Myocyte (in vitro differentiated cells): ENCODE measurements around the gene MPP3. TPM values are rescaled to one million over a fixed set of nuclear protein-coding genes. Genes with fewer than 3 reads are reported as not detected.
A peak's percentile ranks its signal among the peaks of the same experiment; 100 is the strongest.
"Not testable (repeated sequence)": the region's sequence is repeated elsewhere in the genome, so short reads cannot be mapped to it uniquely, and the experiment has no call there.

Experiments used
- DNase-seq: peaks from one replicate; pipeline ENCODE4 v3.0.0-alpha.2; 2012; ENCODE audit warnings: low read depth
- polyA plus RNA-seq: library from polyadenylated mRNA; unstranded; fragments of >200 nt; gene quantifications from one replicate; pipeline ENCODE4 v1.2.1, GENCODE V29; 2012; ENCODE audit warnings: missing spikeins
- total RNA-seq: library from RNA; depleted of rRNA; stranded (reverse); fragments of >200 nt; gene quantifications from 2 replicates; pipeline ENCODE4 v1.2.3, GENCODE V29; 2014

MPP3 gene, protein sequence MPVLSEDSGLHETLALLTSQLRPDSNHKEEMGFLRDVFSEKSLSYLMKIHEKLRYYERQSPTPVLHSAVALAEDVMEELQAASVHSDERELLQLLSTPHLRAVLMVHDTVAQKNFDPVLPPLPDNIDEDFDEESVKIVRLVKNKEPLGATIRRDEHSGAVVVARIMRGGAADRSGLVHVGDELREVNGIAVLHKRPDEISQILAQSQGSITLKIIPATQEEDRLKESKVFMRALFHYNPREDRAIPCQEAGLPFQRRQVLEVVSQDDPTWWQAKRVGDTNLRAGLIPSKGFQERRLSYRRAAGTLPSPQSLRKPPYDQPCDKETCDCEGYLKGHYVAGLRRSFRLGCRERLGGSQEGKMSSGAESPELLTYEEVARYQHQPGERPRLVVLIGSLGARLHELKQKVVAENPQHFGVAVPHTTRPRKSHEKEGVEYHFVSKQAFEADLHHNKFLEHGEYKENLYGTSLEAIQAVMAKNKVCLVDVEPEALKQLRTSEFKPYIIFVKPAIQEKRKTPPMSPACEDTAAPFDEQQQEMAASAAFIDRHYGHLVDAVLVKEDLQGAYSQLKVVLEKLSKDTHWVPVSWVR
- total RNA-seq, result 5.4 and 5.5 TPM in 2 replicates
- 4.2 TPM for polyA plus RNA-seq

DNA sequence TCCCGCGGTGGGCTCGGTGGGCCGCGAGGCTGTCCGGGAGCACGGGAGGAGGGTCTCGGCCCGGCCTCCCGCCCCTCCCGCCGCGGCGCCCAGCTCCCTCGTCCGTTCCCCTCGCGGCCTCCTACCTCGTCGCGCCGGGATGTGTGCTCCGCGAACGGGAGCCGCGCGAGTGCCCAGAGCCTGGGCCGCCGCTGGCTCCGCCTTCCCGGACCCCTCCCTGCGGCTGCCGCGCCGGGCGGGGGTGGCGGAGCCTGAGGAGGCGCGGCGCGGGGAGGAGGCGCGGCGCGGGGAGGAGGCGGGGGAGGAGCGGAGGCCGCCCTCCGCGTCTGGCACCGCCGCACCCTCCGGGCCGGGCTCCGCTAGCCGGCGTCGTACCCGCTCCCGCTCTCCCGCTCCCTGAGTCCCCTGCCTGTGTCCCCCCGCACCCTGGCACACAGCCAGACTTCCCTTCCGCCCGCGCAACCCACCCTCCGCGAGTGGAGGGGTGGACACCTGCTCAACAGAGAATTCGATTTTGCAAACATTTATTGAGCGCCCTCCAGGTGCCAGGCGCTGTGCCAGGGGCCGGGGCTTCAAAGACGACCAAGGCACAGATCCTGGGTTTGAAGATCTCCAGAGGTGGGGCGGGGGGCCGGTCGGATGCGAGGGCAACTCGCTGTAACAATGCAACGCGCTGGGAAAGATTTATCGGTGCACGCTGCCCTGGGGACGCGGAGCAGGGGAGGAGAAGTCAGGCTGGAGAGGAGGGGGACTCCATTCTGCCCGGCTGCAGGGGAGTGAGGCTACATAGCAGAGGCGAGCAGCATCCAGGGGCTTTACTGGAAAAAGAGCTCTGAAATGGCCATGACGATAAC lies at the start of gene MPP3:
TSS of gene MPP3 (minus strand) at position 171 of the 854 bp plus-strand sequence. CDS start 1,240 bp downstream, outside the sequence.
- peak; percentile 75 for DNase-seq

DNA sequence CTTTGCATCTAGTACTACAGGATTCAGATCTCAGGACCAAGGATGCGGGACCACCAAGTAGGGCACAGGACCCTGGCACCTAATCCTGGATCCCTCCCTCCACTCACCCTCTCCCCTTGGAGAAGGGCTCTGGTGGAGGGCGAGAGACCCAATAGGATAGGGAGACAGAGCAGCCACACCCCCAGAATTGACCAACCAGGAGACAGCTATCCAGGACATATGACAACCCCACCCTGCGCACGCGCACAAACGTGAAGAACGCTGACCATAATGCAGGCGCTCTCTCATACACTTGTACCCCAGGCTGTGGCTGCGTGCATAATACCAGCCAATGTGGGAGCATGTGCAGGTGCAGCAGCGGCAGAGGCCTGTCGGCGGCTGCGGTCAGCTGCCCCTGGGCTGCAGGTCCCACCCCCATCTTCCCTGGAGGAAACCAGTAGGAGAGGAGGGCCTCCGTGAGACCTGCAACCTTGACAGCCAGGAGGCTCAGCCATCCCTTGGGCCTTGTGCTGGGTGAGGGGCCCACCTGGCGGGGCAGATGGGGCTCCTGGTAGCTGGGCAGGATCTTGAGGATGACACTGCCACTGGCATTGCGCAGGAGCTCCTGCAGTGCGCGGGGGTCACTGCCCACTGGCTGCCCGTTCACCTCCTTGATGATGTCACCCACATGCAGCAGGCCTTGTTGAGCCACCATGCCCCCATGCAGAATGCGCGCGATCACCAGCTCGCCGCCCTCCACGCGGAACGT lies 49.0 kb upstream of the MPP3 start:
- no peak for DNase-seq

DNA sequence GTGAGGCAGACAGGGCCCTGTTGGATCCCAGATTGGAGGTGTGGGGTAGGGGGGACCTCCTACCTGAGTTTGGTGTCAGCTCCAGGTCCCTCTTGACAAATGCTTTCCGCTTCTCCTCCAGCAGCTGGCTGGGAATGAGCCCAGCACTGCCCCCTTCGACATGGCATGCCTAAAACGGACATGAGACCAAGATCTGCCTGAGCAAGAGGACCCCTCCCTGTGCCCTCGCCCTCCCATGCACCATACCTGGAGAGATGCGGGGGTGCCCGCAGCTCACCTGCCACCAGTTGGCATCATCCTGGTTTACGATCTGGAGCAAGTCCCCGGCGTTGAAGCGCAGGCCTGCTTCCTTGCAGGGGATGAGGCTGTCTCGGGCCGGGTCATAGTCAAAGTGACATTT lies 48.2 kb upstream of the MPP3 start:
- DNase-seq, result no peak

DNA sequence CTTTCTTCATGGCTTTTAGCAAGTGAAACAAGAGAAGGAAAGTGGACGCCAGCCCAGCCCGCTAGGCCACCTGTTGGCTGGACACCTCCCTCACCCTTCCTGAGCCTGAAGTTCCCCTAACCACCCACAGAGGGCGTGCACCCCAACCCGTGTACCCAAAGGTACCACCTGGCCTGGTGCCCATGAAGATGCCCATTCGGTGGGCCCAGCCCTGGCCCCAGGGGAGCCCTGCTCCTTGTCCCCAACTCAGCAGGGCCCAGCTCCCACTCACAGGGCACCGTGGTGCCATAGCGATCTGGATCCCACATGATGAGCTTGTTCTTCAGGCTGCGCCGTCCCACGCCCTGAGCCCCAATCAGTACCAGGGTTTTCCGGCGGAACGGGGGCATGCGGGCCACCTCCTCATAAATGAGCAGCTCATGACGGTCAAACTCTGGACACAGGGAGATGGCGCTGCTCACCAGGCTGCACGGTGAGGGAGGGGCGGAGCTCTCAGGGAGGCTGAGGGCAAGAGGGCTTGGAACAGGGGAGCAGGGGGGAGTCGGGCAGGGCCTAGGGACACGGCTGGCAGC lies 47.6 kb upstream of the MPP3 start:
- peak; percentile 78 for DNase-seq

DNA sequence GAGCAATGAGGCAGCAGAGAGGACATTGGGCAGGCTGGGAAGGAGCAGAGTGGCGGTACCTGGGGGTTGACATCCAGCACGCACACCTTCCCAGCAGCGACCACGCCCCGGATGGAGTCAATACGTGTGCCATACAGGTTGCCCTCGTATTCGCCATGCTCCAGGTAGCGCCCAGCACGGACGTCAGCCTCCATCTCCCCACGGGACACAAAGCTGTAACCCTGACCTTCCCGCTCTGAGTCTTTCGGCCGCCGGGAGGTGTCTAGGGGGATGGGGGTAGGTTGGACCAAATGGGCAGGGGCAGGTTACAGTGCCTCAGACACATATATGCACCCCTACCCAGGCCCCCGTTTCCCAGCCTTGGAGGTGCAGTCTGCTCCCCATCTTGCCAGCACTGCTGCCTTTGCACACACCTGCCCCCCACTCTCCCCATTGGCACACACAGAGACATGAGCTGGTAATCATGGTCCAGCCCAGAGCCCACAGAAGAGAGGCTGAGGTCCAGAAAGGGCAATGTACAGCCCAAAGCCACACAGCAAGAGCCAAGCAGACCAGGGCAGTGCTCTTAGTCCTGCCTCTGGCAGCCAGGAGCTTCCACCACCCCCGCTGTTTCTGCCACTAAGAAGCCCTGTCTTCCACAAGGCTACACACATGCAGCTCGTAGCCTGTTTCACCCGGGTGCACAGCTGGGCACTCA lies 46.9 kb upstream of the MPP3 start:
- no peak for DNase-seq

DNA sequence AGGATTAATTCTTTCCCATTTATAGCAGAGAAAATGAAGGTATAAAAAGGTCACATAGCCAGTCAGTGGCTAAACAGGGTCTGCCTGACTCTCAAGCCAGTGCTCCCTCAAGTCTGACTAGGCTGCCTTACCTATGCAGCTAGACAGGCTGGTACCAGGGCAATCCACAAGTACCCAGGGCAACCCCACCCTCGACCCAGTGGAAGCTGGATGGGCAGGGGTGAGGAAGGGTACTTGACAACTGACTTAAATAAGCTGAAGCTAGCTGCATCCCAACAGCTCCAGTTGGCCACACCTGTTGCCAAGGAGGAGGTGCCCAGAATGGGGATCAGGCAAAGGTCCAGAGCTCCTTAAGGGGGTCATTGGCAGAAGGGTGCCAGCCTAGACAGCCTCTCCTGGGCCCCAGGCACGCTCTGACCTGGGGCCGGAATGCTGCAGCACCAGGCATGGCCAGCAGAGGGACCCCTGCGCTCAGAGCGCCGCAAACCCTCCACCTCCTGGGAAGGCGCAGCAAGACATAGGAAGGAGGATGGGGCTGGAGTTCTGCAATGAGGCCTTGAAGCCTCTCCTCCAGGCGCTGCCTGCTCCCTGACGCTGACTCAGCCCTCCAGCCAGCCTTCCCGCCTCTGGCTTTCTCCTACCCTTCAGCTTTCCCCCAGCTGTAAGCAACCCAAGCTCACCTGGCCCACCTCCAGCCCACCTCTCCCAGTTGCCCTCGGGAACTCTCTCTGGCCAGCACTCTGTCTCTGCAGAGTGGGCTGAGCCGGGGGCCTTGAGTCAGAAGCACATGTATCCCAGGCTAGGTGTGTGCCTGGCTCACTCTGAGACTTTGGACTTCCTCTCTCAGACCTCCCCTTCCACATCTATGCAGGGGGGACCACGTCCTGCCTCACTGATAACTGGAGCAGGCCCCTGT lies 45.6 kb upstream of the MPP3 start:
- peak; percentile 71 for DNase-seq

DNA sequence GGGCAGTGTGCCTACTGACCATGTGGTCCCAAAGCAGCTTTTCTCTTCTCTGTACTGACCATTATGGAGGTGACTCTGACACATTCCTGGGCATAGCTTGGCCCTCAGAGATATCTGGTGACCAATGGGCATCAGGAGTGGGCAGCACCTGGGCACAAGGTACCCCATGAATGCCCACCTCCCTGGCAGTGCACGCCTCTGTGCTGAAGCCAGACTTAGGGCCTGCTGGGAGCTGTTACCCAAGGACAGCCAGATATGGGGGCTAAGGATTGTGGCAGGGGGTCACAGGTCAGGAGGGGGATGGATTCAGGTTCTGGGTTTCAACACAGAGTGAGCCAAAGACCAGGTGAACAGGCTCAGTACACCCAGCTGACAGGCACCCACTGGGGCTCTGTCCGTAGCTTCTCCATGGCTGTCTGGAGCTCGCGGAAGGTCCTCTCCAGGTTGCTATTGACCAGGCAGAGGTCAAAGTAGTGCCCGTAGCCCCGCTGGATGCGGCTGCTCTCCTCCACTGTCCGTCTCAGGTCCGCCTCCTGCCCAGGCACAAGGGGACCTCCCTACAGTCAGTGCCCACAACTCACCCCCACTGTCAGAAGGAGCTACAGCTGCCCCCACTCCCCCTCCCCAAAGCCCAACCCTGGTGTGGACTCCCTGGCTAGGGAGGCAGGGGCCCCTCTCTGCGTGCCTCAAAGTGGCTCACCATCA lies 44.7 kb upstream of the MPP3 start:
- no peak for DNase-seq

DNA sequence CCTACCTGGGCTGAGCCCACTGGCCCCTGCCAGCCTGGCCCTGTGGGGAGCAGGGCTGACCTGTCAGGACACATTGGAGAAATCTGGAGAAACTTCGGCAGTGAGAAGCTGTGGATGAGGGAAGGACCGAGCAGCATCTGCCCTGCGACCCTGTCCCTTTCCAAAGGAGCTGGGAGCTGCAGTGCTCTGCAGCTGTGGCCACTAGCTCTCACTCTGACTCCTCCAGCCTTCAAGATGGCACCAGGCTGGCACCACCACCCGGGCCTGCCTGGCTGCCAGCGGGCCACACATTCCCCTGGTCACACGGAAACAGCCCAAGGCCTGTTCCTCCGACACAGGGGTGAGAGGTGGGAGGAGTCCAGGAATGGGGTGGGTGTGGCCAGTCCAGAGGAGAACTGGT lies 44.1 kb upstream of the MPP3 start:
- no peak for DNase-seq

DNA sequence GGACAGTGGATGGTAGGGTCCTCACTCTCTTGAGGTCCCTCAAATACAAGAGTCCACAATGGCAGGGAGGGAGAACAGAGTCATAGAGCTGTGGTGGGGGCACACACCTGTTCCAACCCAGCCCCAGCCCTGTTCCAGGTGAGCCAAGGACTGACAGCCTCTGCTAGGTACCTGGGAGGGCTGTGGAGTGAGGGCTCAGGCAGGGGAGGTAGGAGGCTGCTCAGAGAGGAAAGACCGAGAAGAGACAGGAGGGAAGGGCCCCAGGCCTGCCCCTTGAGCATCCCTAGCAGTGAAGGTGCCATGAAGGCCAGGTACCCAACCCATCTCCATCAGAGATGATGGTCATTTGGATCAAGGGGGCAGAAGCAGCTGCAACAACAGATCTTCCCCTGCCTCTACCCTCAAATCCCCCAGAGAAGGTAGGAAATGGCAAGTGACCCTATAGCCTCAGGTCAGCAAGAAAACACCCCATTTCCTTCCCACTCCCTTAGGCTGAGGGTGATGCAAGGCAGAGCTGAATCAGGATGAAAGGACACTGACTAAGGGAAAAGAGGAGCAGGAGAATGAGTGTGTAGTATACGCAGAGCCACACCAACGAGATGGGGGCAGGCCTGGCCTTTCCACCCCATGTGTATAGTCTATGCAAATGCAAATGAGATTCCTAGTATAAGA lies 42.7 kb upstream of the MPP3 start:
- DNase-seq, result no peak

DNA sequence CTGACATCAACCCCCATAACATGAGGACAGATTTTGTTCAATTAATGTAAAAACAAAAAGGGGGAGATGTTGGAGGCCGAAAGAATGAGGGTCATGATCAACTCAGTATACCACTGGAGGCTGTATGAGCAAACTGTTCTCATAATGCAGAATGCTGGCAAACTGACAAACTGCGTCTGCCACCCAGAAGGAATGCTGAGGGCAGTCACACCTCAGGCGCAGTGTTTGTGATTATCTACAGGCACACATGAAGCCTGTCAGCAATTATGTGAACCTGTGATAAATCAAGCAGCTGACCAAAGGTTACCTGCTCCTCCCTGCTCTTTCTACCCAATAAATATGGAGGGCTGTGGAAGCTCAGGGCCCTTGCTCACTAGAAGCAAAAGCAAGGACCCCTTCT lies 41.3 kb upstream of the MPP3 start:
- no peak for DNase-seq

DNA sequence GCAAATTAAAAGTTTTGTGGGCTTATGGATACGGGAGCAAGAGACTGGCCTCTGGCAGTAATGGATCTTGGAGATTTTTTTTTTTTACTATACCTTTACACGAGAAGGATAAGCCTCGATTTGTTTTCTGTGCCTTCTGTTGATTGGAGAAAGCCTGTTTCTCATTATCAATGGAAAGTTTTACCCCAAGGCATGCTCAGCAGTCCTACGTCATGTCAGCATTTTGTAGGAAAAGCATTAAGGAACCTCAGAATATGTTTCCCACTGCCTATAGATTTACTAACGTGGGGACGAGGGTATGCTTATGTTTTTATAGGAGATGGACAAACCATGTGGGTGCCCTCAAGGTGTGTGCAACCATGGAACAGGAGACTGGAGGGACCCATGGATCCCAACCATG lies 40.9 kb upstream of the MPP3 start:
- no peak for DNase-seq

DNA sequence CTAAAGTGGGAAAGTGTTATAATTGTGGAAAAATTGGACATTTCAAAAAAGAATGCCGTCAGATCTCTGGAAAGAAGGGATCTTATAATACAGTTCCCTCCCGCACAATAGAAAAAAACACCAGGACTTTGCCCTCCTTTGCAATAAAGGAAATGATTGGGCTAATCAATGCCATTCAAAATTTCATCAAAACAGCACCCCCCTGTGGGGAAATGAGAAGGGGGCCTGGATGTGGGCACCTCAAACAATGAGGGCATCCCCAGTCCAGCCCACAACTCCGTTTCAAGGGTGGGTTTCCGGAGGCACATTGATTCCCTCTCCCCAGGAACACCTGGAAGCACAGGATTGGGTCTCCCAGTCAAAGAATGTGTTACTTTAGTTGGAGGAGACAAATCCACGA lies 40.1 kb upstream of the MPP3 start:
- DNase-seq, result no peak

DNA sequence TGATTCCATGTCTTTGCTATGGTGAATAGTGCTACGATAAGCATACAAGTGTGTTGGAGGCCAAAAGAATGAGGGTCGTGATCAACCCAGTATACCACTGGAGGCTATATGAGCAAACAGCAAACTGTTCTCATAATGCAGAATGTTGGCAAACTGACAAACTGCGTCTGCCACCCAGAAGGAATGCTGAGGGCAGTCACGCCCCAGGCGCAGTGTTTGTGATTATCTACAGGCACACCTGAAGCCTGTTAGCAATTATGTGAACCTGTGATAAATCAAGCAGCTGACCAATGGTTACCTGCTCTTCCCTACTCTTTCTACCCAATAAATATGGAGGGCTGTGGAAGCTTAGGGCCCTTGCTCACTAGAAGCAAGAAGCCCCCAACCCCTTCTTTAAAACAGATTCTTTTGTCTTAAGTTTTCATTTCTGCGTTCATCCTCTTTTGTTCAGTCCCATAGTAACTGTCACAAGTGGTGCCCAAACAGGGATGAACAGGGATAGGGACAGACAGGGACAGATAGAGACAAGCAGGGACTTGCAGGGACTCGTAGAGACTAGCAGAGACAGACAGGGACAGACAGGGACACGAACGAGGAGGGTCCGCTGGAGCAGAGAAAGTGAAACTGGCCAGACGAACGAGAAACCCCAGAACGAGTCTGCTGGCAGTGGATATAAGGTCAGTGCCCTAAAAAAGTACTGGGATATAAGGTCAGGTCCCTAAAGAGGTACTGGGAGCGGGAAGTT lies 39.2 kb upstream of the MPP3 start:
- DNase-seq, result no peak

DNA sequence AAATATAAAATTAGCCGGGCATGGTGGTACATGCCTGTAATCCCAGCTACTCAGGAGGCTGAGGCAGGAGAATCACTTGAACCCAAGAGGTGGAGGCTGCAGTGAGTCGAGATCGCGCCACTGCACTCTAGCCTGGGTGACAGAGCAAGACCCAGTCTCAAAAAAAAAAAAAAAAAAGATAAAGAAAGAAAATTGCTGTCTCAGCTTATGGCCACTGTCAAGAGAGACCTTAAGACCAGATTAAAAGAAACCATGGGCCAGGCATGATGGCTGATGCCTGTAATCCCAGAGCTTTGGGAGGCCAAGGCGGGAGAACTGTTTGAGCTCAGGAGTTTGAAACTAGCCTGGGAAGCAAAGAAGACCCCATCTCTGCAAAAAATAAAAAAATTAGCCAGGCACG lies 36.1 kb upstream of the MPP3 start:
- DNase-seq, result not testable (repeated sequence)

DNA sequence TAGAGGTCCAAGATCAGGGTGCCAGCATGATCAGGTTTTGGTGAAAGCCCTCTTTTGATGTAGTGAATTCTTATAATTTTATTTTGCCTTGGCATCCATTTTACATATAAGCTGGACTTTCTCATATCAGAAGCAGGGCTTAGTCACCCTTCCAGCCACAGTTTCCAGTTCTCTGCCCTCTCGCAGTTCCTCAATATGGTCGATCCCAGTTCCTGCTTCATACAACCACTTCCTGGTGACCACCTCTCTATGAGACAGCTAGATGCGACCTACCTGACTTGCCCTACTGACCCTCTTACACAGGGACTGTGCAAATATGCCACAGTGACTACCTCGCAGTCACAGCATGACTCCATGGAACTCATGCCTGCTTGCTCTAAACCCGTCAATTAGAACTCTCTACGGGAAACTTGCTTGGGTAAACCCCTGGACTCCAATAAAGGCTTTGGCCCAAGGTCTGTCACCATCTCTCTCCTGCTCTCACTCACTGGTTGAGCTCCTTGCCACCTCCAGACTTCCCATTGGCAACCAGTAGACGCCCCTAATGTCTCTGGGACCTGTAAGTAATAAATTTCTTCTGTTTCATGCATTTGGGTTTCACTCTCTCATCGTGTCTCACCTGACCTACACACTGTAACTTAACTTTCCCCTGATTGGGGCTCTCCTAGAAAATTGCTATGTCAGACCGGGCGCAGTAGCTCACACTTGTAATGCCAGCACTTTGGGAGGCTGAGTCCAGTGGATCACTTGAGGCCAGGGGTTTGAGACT lies 35.5 kb upstream of the MPP3 start:
- DNase-seq, result no peak

DNA sequence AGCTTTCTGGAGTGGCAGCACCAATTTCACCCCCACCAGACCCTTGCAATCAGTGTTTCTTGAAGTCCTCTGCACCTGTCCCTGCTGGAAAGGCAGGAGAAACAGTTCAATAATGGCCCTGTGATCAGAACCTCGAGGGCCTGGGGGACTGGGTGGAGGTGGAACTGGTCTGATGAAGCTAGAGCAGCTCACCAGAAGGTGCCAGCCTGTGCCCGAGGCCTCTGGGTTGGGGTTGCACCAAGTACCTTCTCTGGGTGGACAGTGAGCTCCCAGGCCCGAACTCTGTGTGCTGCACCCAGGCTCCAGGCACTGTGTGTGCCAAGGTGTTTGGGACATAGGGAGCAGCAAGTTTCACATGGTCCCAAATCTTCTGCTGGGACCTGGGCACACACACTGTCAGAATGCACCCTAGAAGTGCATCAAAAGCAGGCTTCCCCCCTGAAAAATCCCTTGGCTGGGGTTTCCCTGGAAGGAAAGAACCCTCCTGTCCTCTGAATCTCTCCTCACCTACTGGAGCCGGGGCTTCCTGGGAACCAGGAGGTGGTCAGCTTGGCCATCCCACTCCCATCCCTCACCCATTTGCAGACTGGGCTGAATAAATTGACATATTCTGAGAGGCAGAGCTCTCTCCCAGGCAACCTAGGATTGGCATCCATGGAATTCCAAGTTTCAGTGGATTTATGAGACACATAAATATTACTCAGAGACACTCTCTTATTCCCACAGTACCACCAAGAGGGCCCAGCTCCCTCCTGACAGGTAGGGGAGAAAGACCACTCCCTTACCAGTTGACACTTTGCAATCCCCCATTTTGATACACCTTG lies 31.4 kb upstream of the MPP3 start:
- no peak for DNase-seq
